Hematopoietic multipotent progenitor cell treated with erythropoietin and hydrocortisone succinate and interleukin-3 and kit ligand, for 6 days (in vitro differentiated cells): ENCODE data around the gene FBXO2.
"Not testable (repeated sequence)": the region's sequence is repeated elsewhere in the genome, so short reads cannot be mapped to it uniquely, and the experiment has no call there.

ENCODE experiments used
- DNase-seq: peaks from one replicate; pipeline ENCODE4 v3.0.0-alpha.2; 2015

FBXO2 gene

GRCh38 chr1:11626551-11626950, 27.7 kb downstream of the FBXO2 start:
- DNase-seq = no peak

GRCh38 chr1:11623702-11624101, 30.5 kb downstream of the FBXO2 start:
- DNase-seq = no peak

DNA sequence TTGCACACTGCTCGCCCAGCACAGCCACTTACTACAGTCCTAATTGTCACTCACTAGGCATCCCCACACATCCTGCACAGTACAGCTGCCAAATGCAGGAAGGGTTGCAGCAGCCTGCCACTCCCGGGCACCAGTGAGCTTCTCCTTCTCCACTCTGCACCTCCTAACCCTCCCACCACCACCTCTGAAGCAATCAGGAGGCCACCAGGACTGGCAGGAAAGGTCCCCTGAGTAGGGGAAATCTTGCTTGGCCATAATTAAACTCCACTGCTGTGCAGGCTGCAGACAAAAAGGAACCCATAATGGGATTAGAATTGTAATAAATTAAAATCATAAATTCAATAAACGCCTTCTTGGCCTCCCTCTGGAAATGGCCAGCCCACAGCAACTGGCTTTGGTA, 31.8 kb downstream of the FBXO2 start:
- no peak for DNase-seq

- DNase-seq = no peak
Observed at GRCh38 chr1:11620924-11621323, 33.3 kb downstream of the FBXO2 start.

GRCh38 chr1:11620405-11620804, 33.8 kb downstream of the FBXO2 start:
- DNase-seq = no peak

DNA sequence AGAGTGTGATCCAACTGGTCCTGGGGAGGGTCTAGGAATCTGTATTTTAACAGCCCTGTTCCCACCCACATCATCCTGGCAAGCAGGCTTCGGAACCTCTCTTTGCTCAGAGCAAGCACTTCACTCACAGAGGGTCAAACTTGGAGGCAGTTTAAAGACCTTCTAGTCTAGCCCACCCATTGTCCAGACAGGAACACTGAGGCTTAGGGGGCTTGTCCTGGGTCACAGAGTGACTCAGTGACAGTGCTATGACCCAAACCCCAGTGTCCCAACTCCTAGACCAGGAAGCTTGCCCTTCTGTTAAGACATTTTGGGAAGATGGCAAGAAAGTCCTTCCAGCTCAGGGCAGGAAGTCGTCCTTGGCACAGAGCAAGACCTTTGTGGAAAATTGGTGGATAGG, 36.5 kb downstream of the FBXO2 start:
- DNase-seq = no peak

DNA sequence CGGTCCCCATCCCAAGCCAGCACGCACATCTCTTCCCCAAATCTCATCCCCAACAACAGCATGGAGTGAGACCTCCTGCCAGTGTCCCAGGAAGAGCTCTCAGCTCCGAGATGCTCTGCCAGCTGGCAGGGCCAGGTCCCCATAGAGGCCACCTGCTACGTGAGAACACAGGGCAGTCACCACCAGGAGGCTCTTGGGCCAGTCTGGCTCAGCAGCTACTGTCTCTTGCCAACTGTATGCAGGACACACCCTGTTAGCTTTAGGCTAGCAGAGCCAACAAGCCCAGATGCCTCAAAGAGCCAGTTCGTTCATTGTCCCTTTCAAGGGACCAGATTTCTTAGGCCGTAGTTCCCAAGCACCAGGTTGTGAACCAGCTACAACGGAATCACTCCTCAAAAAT, 36.9 kb downstream of the FBXO2 start:
- no peak for DNase-seq

DNA sequence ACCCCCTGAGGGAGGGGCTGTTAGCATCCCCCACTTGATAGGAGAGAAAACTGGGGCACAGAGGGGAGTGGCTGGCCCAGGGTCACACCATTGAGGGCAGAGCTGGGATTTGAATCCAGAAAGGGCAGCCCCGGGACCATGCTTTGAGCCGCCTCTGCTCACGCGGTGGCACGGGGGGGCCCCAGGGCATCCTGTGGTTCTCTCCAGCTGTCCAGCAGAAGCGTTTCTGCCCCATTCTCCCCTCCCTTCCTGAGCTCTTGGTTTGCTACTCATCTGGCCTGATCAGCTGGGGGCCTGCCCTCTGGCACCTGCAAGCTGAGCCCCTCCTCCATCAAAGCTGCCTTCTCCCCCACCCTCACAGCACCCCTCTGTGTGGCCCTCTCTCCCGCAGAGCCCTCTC, 37.5 kb downstream of the FBXO2 start:
- no peak for DNase-seq

- no peak for DNase-seq
Observed at GRCh38 chr1:11615090-11615489, 39.1 kb downstream of the FBXO2 start.

DNA sequence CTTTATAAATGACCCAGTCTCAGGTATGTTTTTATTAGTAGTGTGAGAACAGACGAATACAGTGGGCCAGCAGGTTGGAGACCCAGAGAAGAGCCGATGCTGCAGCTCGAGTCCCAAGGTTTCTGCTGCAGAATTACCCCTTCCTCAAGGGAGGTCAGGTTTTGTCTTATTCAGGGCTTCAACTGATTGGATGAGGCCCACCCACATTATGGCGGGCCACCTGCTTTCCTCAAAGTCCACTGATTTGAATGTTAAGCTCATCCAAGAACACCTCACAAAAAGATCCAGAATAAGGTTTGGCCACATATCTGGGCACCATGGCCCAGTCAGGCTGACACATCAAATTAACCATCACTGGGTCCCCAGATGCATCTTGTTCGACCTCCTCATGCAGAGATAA, 40.9 kb downstream of the FBXO2 start:
- no peak for DNase-seq

GRCh38 chr1:11611638-11612327, 42.4 kb downstream of the FBXO2 start:
- peak; percentile 58 for DNase-seq

DNA sequence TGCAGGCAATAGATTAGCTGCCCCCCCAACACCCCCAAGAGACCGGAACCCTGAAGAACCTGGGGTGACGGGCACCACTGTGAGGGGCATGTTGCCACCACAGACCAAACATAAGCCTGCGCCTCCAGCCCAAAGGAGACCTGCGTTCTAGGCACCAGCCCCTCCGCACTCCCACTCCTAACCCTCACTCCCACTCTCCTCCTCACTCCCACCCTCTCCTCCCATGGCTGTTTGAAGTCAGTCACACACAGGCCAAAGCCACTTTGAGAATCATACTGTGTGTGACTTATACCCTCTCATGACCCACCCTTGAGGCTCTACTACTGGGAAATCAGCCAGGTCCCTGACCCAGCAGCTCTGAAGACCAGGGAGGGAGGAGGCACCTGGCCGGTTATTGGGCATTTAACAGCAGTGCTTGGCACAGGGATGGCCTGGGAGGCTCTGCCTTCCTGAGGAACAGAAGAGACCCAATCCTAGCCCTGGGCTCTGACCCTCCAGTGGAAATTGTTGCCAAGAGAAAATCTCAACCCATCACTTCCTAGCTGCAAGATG, 43.5 kb downstream of the FBXO2 start:
- no peak for DNase-seq

DNA sequence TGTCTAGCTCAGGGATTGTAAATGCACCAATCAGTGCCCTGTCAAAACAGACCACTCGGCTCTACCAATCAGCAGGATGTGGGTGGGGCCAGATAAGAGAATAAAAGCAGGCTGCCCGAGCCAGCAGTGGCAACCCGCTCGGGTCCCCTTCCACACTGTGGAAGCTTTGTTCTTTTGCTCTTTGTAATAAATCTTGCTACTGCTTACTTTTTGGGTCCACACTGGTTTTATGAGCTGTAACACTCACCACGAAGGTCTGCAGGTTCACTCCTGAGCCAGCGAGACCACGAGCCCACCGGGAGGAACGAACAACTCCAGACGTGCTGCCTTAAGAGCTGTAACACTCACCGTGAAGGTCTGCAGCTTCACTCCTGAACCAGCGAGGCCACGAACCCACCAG, 44.9 kb downstream of the FBXO2 start:
- not testable (repeated sequence) for DNase-seq

- DNase-seq = not testable (repeated sequence)
Observed at GRCh38 chr1:11608596-11609130, 45.6 kb downstream of the FBXO2 start.

DNA sequence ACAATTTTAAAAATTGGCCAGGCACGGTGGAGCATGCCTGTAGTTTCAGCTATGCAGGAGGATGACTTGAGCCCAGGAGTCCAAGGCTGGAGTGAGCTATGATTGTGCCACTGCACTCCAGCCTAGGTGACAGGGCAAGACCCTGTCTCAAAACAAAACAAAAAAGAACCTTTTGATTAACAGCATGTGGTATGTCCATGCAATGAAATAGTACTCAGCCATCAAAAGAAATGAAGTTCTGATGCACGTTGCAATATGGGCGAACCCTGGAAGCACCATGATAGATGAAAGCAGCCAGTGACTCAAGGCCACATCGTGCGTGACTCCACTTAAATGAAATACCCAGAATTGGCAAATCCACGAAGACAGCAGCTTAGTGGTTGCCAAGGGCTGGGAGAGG, 47.5 kb downstream of the FBXO2 start:
- no peak for DNase-seq

DNA sequence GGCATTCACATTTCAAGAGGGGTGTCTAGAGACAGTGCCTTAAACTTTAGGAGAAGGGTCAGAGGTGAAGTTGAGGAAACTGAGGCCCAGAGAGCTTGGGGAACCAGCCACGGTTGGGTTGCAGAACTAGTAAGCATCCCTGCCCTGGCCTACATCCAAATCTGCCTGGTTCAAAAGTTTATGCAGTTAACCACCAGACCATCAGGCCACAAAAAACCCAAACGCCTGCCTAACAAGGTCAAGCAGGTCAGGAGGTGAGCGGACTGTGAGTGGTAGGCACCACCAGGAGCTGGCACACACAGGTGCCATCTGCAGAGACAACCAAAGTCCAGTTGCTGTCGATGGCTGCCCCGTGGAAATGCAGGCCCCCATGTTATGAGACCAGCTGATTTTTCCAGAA, 51.2 kb downstream of the FBXO2 start:
- no peak for DNase-seq

DNA sequence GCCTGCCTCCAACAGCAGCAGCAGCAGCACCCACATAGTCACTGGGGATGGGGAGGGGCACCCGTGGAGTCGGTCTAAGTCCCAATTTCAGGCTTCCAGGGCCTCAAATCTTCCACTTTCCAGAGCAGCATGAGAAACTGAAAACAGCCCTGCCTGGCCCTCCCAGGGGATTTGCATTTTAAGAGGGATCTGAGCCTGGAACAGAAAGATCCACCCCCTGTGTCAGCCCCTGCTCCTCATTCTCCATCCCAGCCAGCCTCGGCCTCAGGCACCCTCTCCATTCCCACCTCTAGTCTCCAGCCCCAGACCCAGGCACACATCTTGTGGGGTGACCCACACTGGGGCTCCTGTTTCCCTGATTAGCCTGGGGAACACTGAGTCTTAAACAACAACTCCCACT, 51.8 kb downstream of the FBXO2 start:
- DNase-seq = no peak

DNA sequence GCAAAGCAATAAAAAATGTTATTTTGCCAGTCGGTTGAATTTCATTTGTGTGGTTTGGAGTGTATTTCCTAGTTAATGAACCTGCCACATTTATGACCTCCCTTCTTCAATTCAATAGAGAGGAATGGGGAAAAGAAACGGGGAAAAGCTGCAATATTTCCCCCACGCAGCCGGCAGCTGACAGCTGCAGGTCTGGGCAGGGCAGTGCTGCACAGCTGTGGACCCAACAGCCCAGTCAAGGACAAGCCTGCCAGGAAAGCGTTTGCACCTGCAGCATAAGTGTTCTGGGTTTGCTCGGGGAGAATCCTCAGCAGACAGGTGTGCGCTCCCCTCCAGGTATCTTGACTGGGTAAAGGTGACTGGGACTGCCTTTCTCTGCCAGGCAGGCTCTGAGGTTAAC, 53.4 kb downstream of the FBXO2 start:
- no peak for DNase-seq

- no peak for DNase-seq
Observed at GRCh38 chr1:11599891-11600576, 54.2 kb downstream of the FBXO2 start.

- DNase-seq = no peak
Observed at GRCh38 chr1:11598461-11598860, 55.8 kb downstream of the FBXO2 start.
